ENCODE results near the gene SAGE1.
"Not testable (repeated sequence)": the region's sequence is repeated elsewhere in the genome, so short reads cannot be mapped to it uniquely, and the experiment has no call there.

GRCh38 chrX:135871712-135872111 lies 21.8 kb upstream of the SAGE1 start, which contains the start of gene CT45A9:
- TF ChIP-seq CTCF, POLR2AphosphoS5, EP300 (IDR thresholded peaks at IDR 0.05): not testable (repeated sequence)

Measured in upper lobe of left lung (tissue), 4 donors.